Ectodermal cell (in vitro differentiated cells): ENCODE data around the gene LHB.
"Not testable (repeated sequence)": the region's sequence is repeated elsewhere in the genome, so short reads cannot be mapped to it uniquely, and the experiment has no call there.

Experiments
- H3K27ac ChIP-seq: 2 replicates; pipeline ENCODE4 v1.7.0; 2013; ENCODE audit warnings: mild to moderate bottlenecking, low read depth, low read length; ENCODE audit not compliant: insufficient read depth, poor library complexity, severe bottlenecking
- H3K27me3 ChIP-seq: 2 replicates; pipeline ENCODE4 v1.7.0; 2013; ENCODE audit warnings: mild to moderate bottlenecking, low read length; ENCODE audit not compliant: insufficient read depth, control insufficient read depth, poor library complexity, severe bottlenecking
- H3K36me3 ChIP-seq: one replicate; pipeline ENCODE4 v1.7.0; 2013; ENCODE audit warnings: low read length; ENCODE audit not compliant: control insufficient read depth, insufficient read depth
- H3K4me1 ChIP-seq: one replicate; pipeline ENCODE4 v1.7.0; 2013; ENCODE audit warnings: low read length; ENCODE audit not compliant: control insufficient read depth, insufficient read depth
- H3K4me3 ChIP-seq: 2 replicates; pipeline ENCODE4 v1.7.0; 2013; ENCODE audit warnings: low read depth, low read length, control low read depth; ENCODE audit not compliant: insufficient read depth
- H3K9me3 ChIP-seq: 2 replicates; pipeline ENCODE4 v1.7.0; 2013; ENCODE audit warnings: mild to moderate bottlenecking, low read length, moderate library complexity; ENCODE audit not compliant: control insufficient read depth
- WGBS, 2 experiments: methylation state at CpG; one replicate each; pipeline ENCODE4 v1.1.7; 2013; ENCODE audit warnings: missing lambda C conversion rate in 2 of 2; 5-methylcytosine and 5-hydroxymethylcytosine counted together

Gene LHB

DNA sequence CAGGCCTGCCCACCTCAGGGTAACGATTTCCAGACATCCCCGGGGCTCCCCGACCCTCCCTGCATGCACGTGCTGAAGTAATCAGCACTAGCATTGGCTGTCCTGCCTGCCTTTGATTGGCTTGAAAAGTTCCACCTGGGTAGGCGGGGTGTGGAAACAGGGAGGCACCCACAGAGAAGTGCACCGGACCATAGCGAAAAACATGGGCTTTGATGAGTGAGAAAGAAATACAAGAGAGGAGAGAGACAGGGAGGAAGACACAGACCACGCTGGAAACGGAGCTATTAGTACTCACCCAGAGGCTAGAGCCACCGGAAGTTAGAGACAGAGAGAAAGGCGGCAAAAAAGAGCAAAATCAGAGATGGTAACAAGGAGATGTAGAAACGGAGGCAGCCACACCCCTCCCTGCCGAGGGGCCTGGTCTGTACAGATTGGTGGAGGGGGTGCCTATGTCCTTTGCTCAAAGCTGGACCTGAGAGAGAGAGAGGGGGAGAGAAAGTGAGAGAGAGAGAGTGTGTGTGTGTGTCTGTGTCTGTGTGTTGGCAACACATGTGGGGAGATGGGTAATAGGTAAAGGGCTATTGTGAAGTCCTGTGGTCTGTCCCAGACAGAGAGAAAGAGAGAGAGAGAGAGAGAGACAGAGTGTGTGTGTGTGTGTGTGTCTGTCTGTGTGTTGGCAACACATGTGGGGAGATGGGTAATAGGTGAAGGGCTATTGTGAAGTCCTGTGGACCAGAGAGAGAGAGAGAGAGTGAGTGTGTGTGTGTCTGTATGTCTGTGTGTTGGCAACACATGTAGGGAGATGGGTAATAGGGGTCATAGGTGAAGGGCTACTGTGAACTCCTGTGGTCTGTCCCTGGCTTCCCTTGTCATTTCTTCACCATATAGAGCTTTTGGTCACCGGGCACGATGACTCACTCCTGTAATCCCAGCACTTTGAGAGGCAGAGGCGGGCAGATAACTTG is 4.3 kb upstream of the LHB start:
- no peaks in the 10 kb centered on the region for H3K36me3 ChIP-seq
- H3K4me3 ChIP-seq: no peak overlapping the region
- no peaks in the 10 kb centered on the region for H3K9me3 ChIP-seq
- WGBS, 2 experiments: 67 to 68% methylated on average over 16 of the region's 16 CpGs
- H3K27me3 ChIP-seq: peaks cover 29% of the 10 kb centered on the region
- no peak overlapping the region for H3K27ac ChIP-seq
- H3K4me1 ChIP-seq: no peaks in the 10 kb centered on the region

DNA sequence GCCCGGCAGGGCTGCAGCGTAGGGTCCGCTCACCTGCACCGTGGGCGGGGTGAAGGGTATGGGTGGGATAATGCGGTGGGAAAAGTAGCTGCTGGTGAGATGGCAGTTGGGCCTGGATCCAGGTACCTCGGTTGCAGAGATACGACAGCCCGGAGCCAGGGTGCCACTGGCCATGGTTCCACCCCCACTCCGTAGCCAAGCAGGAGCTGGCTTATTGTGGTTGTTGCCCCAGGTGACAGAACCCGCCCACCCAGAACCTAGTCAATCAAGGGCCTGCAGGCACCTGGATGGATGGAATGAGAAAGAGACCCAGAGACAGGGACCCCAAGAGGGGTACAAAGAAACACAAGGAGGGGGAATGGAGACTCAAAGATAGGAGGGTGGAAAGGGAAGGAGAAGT is 3.5 kb upstream of the LHB start:
- 83 to 86% methylated on average over 11 of the region's 11 CpGs for WGBS, 2 experiments
- Histone ChIP-seq H3K27me3 (peaks cover 29% of the 10 kb centered on the region), H3K27ac (no peak overlapping the region), H3K9me3 (no peaks in the 10 kb centered on the region), H3K36me3 (no peaks in the 10 kb centered on the region), H3K4me1 (no peaks in the 10 kb centered on the region), H3K4me3 (no peak overlapping the region)

DNA sequence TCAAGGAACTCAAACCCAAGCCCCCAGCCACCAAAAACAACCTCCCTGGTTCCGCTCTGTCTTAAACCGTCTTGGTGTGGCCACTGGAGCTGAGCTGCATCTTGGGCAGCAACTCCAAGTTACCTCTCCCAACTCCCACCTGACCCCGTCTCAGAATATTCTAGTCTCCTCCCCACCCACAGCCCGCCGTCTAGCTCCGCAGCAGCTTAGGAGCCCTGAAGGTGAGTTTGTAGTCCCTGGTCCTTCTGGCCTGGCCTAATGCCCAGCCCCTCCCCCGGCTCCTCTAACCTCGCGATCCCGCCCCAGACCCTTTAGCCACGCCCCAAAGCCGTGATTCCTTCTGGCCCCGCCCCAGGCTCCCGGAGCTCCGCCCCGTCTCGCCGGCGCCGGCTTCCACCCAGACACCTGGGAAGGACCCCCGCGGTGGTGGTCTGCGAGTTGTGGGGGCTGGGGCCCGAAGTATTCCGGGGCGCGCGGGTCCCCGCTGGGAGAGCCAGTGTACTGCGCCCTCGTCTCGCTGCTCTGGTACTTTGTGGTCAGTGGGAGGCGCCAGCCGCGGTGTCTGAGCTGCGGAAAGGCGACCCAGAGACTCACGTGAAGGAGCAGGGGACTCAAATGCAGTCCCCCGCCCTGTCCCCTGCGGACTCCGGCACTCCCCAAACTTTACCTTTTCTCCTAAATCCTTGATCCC is 2.5 kb upstream of the LHB start:
- no peak overlapping the region for H3K4me3 ChIP-seq
- no peak overlapping the region for H3K27ac ChIP-seq
- H3K36me3 ChIP-seq: no peaks in the 10 kb centered on the region
- no peaks in the 10 kb centered on the region for H3K4me1 ChIP-seq
- WGBS, 2 experiments: 72% methylated on average over 41 of the region's 41 CpGs
- H3K27me3 ChIP-seq: peaks cover 29% of the 10 kb centered on the region
- no peaks in the 10 kb centered on the region for H3K9me3 ChIP-seq

DNA sequence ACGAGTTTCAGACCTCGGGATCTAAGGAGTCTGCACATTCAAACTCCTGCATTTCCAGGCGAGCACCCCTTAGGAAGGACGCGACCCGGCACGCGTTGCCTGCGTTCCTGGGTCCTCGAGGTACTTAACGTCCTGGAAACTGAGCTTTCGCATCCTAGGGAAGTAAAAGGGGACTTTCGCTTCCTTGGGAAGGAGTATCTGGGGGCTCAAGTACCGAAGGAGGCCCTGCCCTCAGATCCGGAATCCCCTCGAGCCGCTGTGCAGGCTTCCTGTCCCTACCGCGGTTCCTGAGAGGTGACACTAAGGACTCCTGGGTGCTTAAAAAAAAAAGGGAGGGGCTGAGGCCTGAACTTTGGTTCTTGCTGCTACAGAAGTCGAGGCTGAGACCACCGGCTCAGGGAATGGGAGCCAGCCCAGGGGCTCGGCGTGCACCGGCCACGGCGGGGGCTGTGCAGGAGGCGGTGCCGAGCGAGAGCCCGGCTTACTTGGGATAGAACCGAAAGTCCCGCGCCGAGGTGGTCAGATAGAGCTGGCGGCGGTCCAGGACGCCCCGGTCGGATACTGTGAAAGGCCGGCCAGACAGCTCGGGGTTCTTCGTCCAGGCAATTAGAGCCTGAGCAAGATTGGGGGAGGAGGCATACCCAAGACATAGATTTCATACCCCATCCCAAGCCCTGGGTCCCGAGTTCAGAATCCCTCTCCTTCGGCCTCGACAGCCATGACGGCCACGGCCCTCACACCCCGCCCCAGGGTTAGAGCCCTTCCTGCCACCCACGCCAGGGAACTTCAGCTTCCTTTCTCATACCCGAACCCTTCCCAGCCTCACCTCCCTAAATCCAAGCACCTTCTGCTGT is 1.7 kb upstream of the LHB start:
- peak overlapping the region; percentile 26 for H3K4me3 ChIP-seq
- 60 to 62% methylated on average over 50 of the region's 50 CpGs for WGBS, 2 experiments
- H3K36me3 ChIP-seq: not testable (repeated sequence)

DNA sequence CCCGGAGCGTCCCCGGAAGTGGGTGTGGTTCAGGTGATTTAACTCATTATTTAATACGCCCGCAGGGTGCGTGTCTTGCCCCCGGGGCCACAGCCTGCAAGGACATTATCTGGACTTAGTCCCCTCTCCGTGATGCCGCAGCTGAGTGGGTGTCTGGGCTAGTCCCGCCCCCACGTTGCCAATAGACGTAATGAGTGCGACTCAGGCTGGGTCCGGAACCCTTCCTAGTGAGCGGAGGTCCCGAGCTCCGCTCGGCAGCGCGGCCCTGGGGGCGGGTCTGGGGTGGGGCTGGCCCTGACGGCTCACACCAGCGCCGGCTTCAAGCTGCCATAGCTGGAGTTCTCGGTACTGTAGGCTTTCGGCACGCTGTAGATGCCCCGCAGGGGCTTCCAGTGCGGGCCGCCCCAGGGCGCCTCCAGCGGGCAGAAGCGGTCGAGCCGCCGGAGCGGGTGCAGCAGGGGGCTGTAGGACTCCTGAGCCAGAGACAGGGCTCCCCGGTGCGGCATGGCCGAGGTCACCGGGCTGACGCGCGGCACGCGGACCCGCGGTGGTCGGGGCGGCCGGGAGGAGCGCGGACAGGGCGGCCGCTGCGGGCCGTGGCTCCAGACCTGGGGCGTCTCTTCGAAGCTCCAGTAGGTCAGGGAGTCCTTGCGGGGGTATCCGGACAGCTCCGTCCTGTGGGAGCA is 918 bp upstream of the LHB start:
- Histone ChIP-seq H3K36me3 (no peaks in the 10 kb centered on the region), H3K27ac (no peak overlapping the region), H3K4me1 (no peaks in the 10 kb centered on the region), H3K9me3 (no peaks in the 10 kb centered on the region), H3K4me3 (peak overlapping the region; percentile 26), H3K27me3 (peaks cover 29% of the 10 kb centered on the region)
- 4 to 6% methylated on average over 62 of the region's 62 CpGs for WGBS, 2 experiments

More for the DNA sequence above, 1.7 kb upstream of the LHB start:
- peaks cover 29% of the 10 kb centered on the region for H3K27me3 ChIP-seq
- not testable (repeated sequence) for H3K4me1 ChIP-seq, H3K9me3 ChIP-seq, H3K27ac ChIP-seq

DNA sequence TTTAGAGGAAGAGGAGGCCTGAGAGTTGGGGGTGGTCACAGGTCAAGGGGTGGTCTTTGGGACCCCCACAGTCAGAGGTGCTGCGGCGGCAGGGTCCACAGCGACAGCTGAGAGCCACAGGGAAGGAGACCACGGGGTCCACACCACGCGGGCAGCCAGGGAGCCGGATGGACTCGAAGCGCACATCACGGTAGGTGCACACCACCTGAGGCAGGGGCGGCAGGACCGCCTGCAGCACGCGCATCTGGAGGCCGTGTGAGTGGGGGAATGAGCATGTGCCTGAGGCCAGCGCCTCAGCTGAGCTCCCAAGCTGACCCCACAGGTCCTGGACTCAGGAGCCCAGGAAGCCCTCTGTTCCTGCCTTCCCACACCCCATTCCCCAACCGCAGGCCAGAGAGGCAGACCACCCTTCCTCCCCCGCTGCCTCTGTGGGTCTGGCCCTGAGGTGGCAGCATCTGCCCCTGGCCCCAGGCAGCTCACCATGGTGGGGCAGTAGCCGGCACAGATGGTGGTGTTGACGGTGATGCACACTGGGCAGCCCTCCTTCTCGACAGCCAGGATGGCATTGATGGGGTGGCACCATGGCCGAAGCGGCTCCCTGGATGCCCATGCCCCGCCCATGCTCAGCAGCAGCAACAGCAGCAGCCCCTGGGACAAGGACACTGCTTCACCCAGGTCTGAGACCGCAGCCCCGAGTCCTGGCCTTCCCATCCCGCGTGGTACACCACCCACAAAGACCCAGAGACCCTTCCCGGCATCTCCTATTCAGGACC is 638 bp downstream of the LHB start:
- 94 to 96% methylated on average over 24 of the region's 29 CpGs for WGBS, 2 experiments

DNA sequence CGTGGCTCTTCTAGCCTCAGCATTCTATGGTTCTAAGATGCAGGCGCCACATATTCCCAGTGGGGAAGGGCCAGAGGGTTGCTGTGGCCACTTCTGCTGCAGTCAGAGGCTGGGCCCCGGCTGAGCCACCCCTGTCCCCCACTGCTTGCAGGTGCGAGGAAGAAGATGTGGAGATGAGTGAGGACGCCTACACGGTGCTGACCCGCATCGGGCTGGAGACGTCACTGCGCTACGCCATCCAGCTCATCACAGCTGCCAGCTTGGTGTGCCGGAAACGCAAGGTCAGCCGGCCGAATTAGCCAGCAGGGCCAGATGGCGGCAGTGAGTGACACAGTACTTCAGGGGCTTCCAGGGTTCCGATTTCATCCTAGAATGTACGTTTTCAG is 2.0 kb downstream of the LHB start:
- no peak overlapping the region for H3K27ac ChIP-seq

More for the DNA sequence above, 638 bp downstream of the LHB start:
- Histone ChIP-seq H3K36me3 (peaks cover under 1% of the 10 kb centered on the region), H3K9me3 (no peaks in the 10 kb centered on the region), H3K4me3 (no peak overlapping the region), H3K4me1 (no peaks in the 10 kb centered on the region), H3K27me3 (peaks cover 25% of the 10 kb centered on the region), H3K27ac (no peak overlapping the region)

DNA sequence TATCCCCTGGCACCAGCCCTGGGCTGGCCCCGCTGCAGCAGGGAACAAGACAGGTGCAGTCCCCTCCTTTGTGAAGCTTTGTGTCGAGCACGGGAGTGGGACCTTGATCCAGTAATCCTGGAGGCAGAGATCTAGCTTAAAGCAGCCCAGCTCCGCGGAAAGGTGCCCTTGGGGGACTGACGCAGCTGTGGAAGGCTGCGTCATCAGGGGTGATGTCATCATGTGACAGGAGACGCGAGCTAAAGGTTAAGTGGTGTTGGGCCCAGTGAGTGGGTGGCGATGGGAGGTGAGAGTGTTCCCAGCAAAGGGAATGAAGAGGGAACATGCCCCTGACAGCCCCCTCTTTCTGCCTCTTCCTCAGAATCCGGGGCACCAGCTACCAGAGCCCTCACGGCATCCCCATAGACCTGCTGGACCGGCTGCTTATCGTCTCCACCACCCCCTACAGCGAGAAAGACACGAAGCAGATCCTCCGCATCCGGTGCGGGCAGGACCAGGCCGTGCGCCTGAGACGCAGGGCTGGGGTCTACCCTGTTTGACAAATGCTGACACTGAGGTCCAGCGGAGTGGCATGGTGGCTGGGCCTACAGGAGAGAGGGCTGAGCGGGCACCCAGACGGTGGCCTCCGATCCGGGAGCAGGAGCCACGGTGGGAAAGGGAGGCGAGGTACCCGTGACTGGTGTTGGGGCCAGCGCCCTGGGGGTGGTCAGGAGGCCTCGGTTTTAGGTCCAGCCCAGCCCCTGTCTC is 2.6 kb downstream of the LHB start:
- Histone ChIP-seq H3K27ac (no peak overlapping the region), H3K4me3 (no peak overlapping the region), H3K4me1 (no peaks in the 10 kb centered on the region), H3K27me3 (peaks cover 20% of the 10 kb centered on the region), H3K36me3 (peaks cover 9% of the 10 kb centered on the region), H3K9me3 (no peaks in the 10 kb centered on the region)
- WGBS, 2 experiments: 95 to 96% methylated on average over 32 of the region's 32 CpGs

More for the DNA sequence above, 2.0 kb downstream of the LHB start:
- peaks cover 9% of the 10 kb centered on the region for H3K36me3 ChIP-seq
- H3K4me3 ChIP-seq: no peak overlapping the region
- WGBS, 2 experiments: 93 to 94% methylated on average over 18 of the region's 18 CpGs
- no peaks in the 10 kb centered on the region for H3K9me3 ChIP-seq
- H3K27me3 ChIP-seq: peaks cover 22% of the 10 kb centered on the region
- no peaks in the 10 kb centered on the region for H3K4me1 ChIP-seq
